ENCODE data around the gene HOTAIR.

The HOTAIR gene

GRCh38 chr12:53964315-53964713, 10.4 kb downstream of the HOTAIR start:
- TF ChIP-seq CTCF (conservative IDR thresholded peaks at IDR 0.05; ENCODE audit: low read depth, low read length) = no peak
- no peak for DNase-seq (ENCODE audit: low read depth)
- H3K4me3 ChIP-seq (ENCODE audit: low read depth, low read length) = no peak overlapping the region

- TF ChIP-seq CTCF (conservative IDR thresholded peaks at IDR 0.05; ENCODE audit: low read depth, low read length) = no peak
- no peak overlapping the region for H3K4me3 ChIP-seq (ENCODE audit: low read depth, low read length)
Measured at GRCh38 chr12:53963434-53964314, 11.1 kb downstream of the HOTAIR start.

GRCh38 chr12:53963005-53963404, 11.7 kb downstream of the HOTAIR start:
- no peak for TF ChIP-seq CTCF (conservative IDR thresholded peaks at IDR 0.05; ENCODE audit: low read depth, low read length)
- no peak overlapping the region for H3K4me3 ChIP-seq (ENCODE audit: low read depth, low read length)
- no peak for DNase-seq (ENCODE audit: low read depth)

More at GRCh38 chr12:53963434-53964314, 11.1 kb downstream of the HOTAIR start:
- DNase-seq (ENCODE audit: low read depth) = no peak

GRCh38 chr12:53961025-53961761, 13.6 kb downstream of the HOTAIR start:
- H3K4me3 ChIP-seq (ENCODE audit: low read depth, low read length) = no peak overlapping the region
- no peak for DNase-seq (ENCODE audit: low read depth)
- TF ChIP-seq CTCF (conservative IDR thresholded peaks at IDR 0.05; ENCODE audit: low read depth, low read length) = no peak

- no peak for DNase-seq (ENCODE audit: low read depth)
- no peak for TF ChIP-seq CTCF (conservative IDR thresholded peaks at IDR 0.05; ENCODE audit: low read depth, low read length)
- no peak overlapping the region for H3K4me3 ChIP-seq (ENCODE audit: low read depth, low read length)
Measured at GRCh38 chr12:53960187-53961024, 14.3 kb downstream of the HOTAIR start.

GRCh38 chr12:53959314-53959713, 15.4 kb downstream of the HOTAIR start:
- H3K4me3 ChIP-seq (ENCODE audit: low read depth, low read length) = no peak overlapping the region
- no peak for DNase-seq (ENCODE audit: low read depth)
- no peak for TF ChIP-seq CTCF (conservative IDR thresholded peaks at IDR 0.05; ENCODE audit: low read depth, low read length)

Data from choroid plexus epithelial cell (primary cell).